ENCODE results near the gene PRR20E.

DNA sequence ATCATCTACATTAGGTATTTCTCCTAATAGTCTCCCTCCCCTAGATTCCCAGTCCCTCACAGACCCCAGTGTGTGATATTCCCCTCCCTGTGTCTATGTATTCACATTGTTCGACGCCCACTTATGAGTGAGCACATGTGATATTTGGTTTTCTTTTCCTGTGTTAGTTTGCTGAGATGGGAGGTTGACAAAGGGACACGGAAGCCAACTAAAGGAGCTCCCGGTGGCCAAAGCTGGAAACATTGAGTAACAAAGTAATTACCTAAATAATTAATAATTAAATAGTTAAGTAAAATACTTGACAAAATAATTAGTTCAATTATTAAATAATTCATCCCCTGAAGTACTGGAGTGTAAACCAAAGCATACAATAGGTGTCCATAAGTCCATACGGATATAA is 28.0 kb upstream of the PRR20E start:
- TF ChIP-seq POLR2AphosphoS5 (IDR thresholded peaks at IDR 0.05), result no peak
- TF ChIP-seq, protein P1, sequence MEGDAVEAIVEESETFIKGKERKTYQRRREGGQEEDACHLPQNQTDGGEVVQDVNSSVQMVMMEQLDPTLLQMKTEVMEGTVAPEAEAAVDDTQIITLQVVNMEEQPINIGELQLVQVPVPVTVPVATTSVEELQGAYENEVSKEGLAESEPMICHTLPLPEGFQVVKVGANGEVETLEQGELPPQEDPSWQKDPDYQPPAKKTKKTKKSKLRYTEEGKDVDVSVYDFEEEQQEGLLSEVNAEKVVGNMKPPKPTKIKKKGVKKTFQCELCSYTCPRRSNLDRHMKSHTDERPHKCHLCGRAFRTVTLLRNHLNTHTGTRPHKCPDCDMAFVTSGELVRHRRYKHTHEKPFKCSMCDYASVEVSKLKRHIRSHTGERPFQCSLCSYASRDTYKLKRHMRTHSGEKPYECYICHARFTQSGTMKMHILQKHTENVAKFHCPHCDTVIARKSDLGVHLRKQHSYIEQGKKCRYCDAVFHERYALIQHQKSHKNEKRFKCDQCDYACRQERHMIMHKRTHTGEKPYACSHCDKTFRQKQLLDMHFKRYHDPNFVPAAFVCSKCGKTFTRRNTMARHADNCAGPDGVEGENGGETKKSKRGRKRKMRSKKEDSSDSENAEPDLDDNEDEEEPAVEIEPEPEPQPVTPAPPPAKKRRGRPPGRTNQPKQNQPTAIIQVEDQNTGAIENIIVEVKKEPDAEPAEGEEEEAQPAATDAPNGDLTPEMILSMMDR (IDR thresholded peaks at IDR 0.05), result no peak
